DND-41 (cell line): ENCODE data around the gene KRTAP10-5.

Experiments used
- CTCF ChIP-seq: IDR thresholded peaks from 2 replicates; pipeline ENCODE4 v1.5.1; 2012; ENCODE audit warnings: borderline replicate concordance, low read length, moderate library complexity, mild to moderate bottlenecking; ENCODE audit not compliant: poor library complexity, severe bottlenecking; ENCODE audit errors: extremely low read depth
- EZH2 ChIP-seq: IDR thresholded peaks from 3 replicates; pipeline ENCODE4 v1.6.1; 2012; ENCODE audit warnings: borderline replicate concordance, low read depth, mild to moderate bottlenecking, moderate library complexity, low read length, inconsistent platforms; ENCODE audit not compliant: severe bottlenecking

DNA sequence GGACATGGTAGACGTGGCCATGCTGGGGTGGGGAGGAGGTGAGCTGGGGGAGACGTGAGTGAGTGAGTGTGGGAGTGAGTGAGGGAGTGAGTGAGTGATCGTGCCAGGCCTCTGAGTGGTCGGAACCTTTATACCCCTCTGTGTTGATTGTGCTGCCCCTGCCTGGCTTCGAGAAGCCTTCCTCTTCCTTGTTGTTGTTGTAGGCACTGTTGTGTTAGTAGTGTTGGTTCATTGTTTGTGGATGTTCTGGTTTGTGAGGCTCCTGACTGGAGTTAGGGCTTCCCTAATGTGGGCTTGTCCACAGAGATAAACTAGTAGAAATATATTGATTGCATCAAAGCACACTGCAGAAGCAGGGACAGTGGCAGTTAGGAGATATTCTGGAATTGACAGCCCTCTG lies 21.7 kb downstream of the KRTAP10-5 start, which contains the start of gene KRTAP10-3:
- TF ChIP-seq CTCF = no peak
- no peak for TF ChIP-seq EZH2
